ACC112 (cell line): ENCODE measurements around the gene SPRY4.
A peak's percentile ranks its signal among the peaks of the same experiment; 100 is the strongest.
"Not testable (repeated sequence)": the region's sequence is repeated elsewhere in the genome, so short reads cannot be mapped to it uniquely, and the experiment has no call there.

Source experiments
- H2AFZ ChIP-seq: fragments of 200-600 bp; sonication (generic); one replicate; pipeline ENCODE4 v1.6.0; 2017; ENCODE audit warnings: antibody characterized with exemption, low read length; ENCODE audit not compliant: unreplicated experiment
- H3K27ac ChIP-seq: fragments of 200-600 bp; sonication (generic); 2 replicates; pipeline ENCODE4 v1.5.1; 2014; ENCODE audit warnings: low read depth, mild to moderate bottlenecking, antibody characterized with exemption, low read length, moderate library complexity
- H3K27me3 ChIP-seq: fragments of 200-600 bp; sonication (generic); 2 replicates; pipeline ENCODE4 v1.6.1; 2014; ENCODE audit warnings: mild to moderate bottlenecking, antibody characterized with exemption, low read length, moderate library complexity, mixed read lengths; ENCODE audit not compliant: insufficient read depth
- H3K36me3 ChIP-seq: fragments of 200-600 bp; sonication (generic); 2 replicates; pipeline ENCODE4 v1.6.1; 2016; ENCODE audit warnings: mild to moderate bottlenecking, antibody characterized with exemption, low read length, moderate library complexity, mixed read lengths; ENCODE audit not compliant: insufficient read depth
- H3K4me1 ChIP-seq: fragments of 200-600 bp; sonication (generic); one replicate; pipeline ENCODE4 v1.6.1; 2016; ENCODE audit warnings: low read length, mixed read lengths; ENCODE audit not compliant: insufficient read depth, unreplicated experiment, control insufficient read depth
- H3K4me3 ChIP-seq: fragments of 200-600 bp; sonication (generic); 2 replicates; pipeline ENCODE4 v1.5.1; 2014; ENCODE audit warnings: mild to moderate bottlenecking, low read depth, low read length
- H3K79me2 ChIP-seq: fragments of 200-600 bp; sonication (generic); one replicate; pipeline ENCODE4 v1.6.0; 2016; ENCODE audit warnings: low read length; ENCODE audit not compliant: control insufficient read depth, unreplicated experiment, insufficient read depth

The SPRY4 gene

DNA sequence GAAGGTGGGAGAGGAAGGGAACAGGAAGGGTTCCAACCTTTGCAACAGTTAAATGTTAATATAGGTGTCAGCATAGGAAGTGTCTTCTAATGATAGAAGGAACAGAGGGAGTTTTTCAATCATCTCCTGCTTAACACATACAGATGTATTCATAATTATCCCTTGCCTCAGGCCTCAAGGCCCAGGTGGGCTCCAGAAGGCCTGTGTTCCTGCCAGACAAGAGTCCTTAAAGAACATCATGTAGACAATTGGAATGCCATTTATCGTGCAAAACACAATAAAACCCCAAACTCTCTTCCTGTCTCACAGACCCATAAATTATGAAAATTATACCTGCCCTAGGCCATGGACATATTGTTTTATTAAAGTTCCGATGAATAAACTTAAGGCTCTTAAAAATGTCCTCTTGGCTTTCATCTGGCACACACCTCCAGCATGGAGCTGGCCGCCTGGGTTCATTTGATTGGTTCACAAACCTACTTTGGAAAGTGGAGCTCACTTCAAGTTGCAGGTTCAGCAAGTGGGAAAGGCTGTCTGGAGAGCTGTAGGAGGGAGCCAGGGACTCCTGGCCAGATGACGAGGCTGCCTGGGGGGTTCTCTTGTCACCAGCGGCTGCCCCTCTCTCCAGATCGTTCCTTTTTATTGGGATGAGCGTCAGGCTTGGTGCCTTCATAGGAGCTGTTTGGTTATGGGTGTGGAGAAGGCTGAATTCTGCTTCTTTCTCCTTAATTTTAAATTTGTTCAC lies 17.5 kb downstream of the SPRY4 start:
- peaks cover 14% of the 10 kb centered on the region for H3K4me1 ChIP-seq
- no peak overlapping the region for H2AFZ ChIP-seq
- H3K27me3 ChIP-seq: no peaks in the 10 kb centered on the region
- peaks cover 49% of the 10 kb centered on the region for H3K79me2 ChIP-seq
- H3K4me3 ChIP-seq: no peak overlapping the region
- no peak overlapping the region for H3K27ac ChIP-seq
- H3K36me3 ChIP-seq: peaks cover 23% of the 10 kb centered on the region

DNA sequence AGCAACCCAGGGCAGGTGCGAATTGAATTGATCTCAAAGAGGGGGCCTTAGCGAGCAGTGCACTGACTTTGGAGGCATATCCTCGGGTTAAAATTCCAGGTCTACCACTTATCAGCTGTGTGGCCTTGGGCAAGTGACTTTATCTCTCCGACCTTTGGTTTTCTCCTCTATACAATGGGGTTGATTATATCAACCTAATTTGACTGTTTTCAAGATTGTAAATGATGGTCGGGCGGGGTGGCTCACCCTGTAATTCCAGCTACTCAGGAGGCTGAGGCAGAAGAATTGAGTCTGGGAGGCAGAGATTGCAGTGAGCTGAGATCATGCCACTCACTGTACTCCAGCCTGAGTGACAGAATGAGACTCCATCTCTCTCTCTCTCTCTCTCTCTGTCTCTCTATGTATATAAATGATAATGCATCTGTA lies 18.7 kb downstream of the SPRY4 start:
- no peaks in the 10 kb centered on the region for H3K27me3 ChIP-seq
- H3K4me1 ChIP-seq: peaks cover 14% of the 10 kb centered on the region
- H3K36me3 ChIP-seq: peaks cover 11% of the 10 kb centered on the region; the same call in 1 of the 2 replicates
- H3K27ac ChIP-seq: no peak overlapping the region
- H3K4me3 ChIP-seq: no peak overlapping the region
- H2AFZ ChIP-seq: no peak overlapping the region
- H3K79me2 ChIP-seq: peaks cover 37% of the 10 kb centered on the region

DNA sequence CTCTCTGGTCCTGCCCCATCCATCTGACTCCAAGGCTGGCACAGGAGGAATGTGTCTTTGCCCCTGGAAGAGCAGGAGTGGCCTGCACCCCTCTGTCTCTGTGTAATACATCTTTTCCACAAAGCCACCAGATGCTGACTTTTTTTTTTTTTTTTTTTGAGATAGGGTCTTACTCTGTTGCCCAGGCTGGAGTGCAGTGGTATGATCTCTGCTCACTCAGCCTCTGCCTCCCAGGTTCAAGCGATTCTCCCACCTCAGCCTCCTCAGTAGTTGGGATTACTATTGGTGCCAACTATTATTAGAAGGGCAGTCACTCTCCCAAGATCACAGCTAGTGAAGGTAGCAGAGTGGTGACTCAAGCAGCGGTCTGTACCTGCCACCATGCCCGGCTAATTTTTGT lies 19.6 kb downstream of the SPRY4 start:
- Histone ChIP-seq H3K4me3 (no peak overlapping the region), H3K36me3 (0 out of 2 replicates have a peak, but pooled peaks cover 6% of the 10 kb centered on the region), H3K27ac (no peak overlapping the region; the same call in 1 of the 2 replicates), H3K79me2 (peaks cover 30% of the 10 kb centered on the region), H2AFZ (no peak overlapping the region), H3K27me3 (no peaks in the 10 kb centered on the region), H3K4me1 (peaks cover 14% of the 10 kb centered on the region)

DNA sequence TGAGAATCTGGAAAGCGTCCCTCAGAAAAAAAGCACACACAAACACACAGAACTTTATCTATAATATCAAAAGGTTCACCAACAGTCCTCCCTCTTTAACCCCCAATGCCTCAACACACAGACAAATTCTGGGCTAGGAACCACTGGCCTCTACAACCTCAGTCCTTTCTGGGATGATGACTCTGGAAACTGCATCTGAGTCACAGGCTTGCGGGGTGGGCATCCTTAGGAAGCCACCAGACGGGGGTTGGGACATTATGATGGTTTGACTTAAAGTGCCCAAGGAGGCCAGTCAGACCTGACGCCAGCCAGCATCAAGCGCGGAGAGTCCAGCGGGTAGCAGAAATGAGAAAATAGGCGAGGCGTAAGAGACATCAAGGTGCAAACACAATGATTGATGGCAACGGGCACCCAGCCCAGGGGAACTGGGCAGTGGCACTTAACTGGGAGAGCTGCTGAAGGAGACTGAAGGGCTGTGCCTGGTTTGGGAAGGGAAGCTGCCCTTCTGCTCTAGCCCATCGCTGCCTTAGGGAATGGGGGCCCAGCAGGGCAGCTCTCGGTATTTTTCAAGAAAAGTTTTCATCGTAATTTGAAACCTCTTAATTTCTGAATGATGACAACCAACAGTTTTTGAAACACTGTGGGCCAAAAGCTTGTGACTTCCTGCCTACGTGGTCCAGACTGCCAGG lies 20.7 kb downstream of the SPRY4 start:
- H3K79me2 ChIP-seq: peaks cover 20% of the 10 kb centered on the region

DNA sequence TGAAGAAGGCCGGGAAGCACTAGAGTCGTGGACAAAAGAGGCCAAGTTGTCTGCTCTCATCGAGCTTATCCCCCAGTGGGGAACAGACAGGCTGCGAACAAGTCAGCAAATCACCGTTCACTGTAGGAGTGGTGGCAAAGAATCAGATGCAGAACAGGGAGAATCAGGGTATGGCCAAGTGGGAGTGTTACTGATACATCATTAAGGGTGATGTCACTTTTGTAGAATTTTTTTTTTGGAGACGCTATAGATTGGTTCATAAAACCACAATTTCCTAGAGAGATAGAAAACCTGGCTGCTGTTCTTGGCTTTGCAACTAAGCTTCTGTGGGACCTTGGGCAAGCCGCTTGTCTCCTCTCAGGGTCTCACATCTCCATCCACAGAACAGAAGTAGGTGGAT lies 21.3 kb downstream of the SPRY4 start:
- peaks cover 17% of the 10 kb centered on the region for H3K79me2 ChIP-seq
- H3K27ac ChIP-seq: no peak overlapping the region

More for the DNA sequence above, 20.7 kb downstream of the SPRY4 start:
- peaks cover 14% of the 10 kb centered on the region for H3K4me1 ChIP-seq
- no peak overlapping the region for H3K4me3 ChIP-seq
- no peak overlapping the region for H2AFZ ChIP-seq
- no peaks in the 10 kb centered on the region for H3K27me3 ChIP-seq
- no peaks in the 10 kb centered on the region for H3K36me3 ChIP-seq
- peak overlapping the region; percentile 6; the same call in 1 of the 2 replicates for H3K27ac ChIP-seq

DNA sequence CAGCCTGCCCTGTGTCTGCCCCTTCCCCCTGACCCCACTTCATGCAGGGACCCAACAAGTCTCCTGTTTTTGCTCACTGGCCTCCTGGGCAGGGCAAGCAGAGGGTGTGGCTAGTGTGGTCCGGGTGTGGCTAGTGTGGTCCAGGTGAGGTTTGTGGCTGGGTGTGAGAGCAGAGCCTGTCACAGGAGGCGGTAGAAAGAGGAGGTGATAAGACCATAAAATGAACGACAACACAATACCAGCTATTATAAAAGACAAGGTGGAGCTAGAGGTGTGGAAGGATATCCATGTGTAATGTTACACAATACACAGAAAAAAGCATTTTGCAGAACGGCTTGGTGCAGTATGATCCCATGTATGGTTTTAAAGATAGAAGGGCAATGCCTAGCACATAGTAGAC lies 23.3 kb downstream of the SPRY4 start:
- H3K36me3 ChIP-seq: no peaks in the 10 kb centered on the region
- H3K27ac ChIP-seq: no peak overlapping the region
- H2AFZ ChIP-seq: no peak overlapping the region
- H3K27me3 ChIP-seq: no peaks in the 10 kb centered on the region
- peaks cover 6% of the 10 kb centered on the region for H3K79me2 ChIP-seq
- H3K4me1 ChIP-seq: peaks cover 25% of the 10 kb centered on the region
- H3K4me3 ChIP-seq: no peak overlapping the region

More for the DNA sequence above, 21.3 kb downstream of the SPRY4 start:
- H2AFZ ChIP-seq: no peak overlapping the region
- no peaks in the 10 kb centered on the region for H3K27me3 ChIP-seq
- H3K36me3 ChIP-seq: no peaks in the 10 kb centered on the region
- H3K4me1 ChIP-seq: peaks cover 14% of the 10 kb centered on the region
- H3K4me3 ChIP-seq: no peak overlapping the region

DNA sequence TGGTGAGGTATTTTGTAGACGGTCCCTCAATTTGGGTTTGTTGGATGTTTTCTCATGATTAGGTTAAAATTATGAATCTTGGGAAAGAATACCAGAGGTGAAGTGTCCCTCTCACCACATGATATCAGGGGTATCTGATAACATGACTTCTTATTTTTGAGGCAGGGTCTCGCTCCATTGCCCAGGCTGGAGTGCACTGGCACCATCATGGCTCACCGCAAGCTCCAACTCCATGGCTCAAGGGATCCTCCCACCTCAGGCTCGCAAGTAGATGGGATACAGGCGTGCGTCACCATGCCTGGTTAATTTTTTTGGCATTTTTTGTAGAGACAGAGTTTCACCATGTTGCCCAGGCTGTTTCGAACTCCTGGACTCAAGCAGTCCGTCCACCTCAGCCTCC lies 24.1 kb downstream of the SPRY4 start:
- H3K4me3 ChIP-seq: no peak overlapping the region
- no peaks in the 10 kb centered on the region for H3K36me3 ChIP-seq
- H3K27ac ChIP-seq: no peak overlapping the region
- no peak overlapping the region for H2AFZ ChIP-seq
- peaks cover 10% of the 10 kb centered on the region for H3K79me2 ChIP-seq
- peaks cover 27% of the 10 kb centered on the region for H3K4me1 ChIP-seq
- no peaks in the 10 kb centered on the region for H3K27me3 ChIP-seq

DNA sequence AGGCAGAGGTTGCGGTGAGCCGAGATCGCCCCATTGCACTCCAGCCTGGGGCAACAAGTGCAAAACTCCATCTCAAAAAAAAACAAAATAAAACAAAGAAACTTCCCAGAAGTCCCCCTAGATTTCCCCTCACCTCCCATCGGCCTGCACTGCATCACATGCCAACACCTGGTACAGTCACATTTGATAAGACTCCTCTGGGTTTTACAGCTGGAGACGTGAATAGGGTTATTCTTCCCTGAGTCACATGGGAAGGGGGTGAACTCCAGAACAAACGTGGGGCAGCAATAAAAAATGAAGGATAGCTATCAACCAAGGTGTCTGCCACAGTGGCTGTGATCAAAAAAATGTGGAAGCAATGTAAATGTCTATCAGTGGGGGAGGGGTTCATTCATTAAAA lies 26.0 kb downstream of the SPRY4 start:
- Histone ChIP-seq H3K27ac (no peak overlapping the region), H2AFZ (no peak overlapping the region), H3K36me3 (no peaks in the 10 kb centered on the region), H3K4me3 (no peak overlapping the region), H3K4me1 (peaks cover 18% of the 10 kb centered on the region), H3K27me3 (no peaks in the 10 kb centered on the region), H3K79me2 (peaks cover 7% of the 10 kb centered on the region)

DNA sequence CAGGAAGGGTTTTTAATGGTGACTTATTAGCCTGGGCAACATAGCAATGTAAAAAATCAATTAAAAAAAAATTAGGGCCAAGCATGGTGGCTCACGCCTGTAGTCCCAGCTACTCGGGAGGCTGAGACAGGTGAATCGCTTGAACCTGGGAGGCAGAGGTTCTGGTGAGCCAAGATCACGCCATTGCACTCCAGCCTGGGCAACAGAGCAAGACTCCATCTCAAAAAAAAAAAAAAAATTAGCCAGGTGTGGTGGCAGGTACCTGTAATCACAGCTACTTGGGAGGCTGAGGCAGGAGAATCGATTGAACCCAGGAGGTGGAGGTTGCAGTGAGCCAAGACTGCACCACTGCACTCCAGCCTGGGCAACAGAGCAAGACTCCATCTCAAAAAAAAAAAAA lies 27.0 kb downstream of the SPRY4 start:
- peaks cover 22% of the 10 kb centered on the region for H3K4me1 ChIP-seq
- not testable (repeated sequence) for H3K27ac ChIP-seq, H3K36me3 ChIP-seq, H2AFZ ChIP-seq, H3K4me3 ChIP-seq, H3K79me2 ChIP-seq, H3K27me3 ChIP-seq

DNA sequence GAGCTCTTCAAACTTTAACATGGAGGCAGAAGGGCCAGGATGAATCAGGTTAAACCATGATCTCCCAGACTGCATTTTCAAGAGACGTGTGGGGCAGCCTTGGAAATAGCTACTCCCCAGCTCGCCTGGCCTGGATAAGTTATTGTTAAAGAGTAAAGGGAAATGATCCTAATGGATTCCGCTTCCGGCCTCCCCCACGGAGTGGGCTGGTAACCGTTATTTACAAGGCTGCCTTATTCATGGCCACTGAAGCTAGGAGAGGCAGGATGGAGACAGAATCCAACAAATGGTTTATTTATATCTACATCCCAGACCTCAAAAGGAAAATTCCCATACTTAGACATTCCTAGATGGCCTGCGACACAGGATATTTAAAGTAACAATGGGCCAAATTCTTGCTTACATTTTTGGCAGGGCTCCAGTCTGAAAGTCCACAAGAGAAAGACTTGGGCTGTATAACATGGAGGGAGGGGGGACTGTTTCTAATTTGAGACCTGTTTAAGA lies 27.9 kb downstream of the SPRY4 start:
- peaks cover 22% of the 10 kb centered on the region for H3K4me1 ChIP-seq
- H2AFZ ChIP-seq: no peak overlapping the region
- H3K79me2 ChIP-seq: peaks cover 7% of the 10 kb centered on the region

More for the DNA sequence above, 27.9 kb downstream of the SPRY4 start:
- H3K4me3 ChIP-seq: no peak overlapping the region
- peaks cover 3% of the 10 kb centered on the region; the same call in 1 of the 2 replicates for H3K36me3 ChIP-seq
- no peaks in the 10 kb centered on the region for H3K27me3 ChIP-seq
- H3K27ac ChIP-seq: no peak overlapping the region
